HK-2 (cell line): ENCODE data around the gene UTP14A.
"Not testable (repeated sequence)": the region's sequence is repeated elsewhere in the genome, so short reads cannot be mapped to it uniquely, and the experiment has no call there.

Experiments used
- DNase-seq: peaks from one replicate; pipeline ENCODE4 v3.0.0-alpha.2; 2018; ENCODE audit not compliant: unreplicated experiment

UTP14A gene, protein sequence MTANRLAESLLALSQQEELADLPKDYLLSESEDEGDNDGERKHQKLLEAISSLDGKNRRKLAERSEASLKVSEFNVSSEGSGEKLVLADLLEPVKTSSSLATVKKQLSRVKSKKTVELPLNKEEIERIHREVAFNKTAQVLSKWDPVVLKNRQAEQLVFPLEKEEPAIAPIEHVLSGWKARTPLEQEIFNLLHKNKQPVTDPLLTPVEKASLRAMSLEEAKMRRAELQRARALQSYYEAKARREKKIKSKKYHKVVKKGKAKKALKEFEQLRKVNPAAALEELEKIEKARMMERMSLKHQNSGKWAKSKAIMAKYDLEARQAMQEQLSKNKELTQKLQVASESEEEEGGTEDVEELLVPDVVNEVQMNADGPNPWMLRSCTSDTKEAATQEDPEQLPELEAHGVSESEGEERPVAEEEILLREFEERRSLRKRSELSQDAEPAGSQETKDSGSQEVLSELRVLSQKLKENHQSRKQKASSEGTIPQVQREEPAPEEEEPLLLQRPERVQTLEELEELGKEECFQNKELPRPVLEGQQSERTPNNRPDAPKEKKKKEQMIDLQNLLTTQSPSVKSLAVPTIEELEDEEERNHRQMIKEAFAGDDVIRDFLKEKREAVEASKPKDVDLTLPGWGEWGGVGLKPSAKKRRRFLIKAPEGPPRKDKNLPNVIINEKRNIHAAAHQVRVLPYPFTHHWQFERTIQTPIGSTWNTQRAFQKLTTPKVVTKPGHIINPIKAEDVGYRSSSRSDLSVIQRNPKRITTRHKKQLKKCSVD

DNA sequence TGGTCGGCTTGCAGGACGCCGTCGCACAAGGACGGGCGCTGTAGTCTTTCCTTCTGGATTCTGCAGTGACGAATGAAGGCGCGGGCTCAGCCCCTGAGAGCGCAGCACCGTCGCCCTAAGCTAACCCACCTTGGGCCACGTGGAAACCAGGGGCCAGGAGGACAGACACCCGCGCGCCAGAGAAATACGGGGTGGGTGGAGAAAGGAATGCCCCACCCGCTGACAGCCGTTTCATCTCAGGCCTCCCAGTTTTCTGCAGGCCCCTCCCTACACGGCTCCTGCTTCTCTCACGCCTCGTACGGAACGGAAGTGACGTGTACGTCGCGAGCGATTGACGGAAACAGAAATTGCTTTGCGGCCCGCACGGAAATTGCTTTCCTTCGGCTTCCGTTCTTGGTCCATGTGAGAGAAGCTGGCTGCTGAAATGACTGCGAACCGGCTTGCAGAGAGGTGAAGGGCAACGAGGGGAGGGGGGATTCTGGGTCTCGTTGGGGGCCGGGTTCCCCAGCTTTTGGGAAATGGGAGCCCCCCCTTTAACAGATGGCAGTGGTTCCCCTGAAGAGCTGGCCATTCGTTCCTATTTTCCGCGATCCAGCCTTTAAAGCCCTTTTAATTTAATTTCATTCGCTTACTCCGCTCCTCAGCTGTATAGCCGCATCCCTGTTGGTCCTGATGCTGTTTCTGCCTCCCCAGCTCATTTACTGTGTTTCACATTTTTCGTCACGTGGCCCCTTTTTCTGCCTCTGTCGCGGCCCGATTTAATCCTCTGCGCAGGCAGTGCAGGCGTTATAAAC lies at the start of gene UTP14A:
UTP14A (plus strand) TSS at position 378 of the 794 bp plus-strand sequence; CDS start at position 425, 47 bp downstream.
- peak; percentile 88 for DNase-seq

DNA sequence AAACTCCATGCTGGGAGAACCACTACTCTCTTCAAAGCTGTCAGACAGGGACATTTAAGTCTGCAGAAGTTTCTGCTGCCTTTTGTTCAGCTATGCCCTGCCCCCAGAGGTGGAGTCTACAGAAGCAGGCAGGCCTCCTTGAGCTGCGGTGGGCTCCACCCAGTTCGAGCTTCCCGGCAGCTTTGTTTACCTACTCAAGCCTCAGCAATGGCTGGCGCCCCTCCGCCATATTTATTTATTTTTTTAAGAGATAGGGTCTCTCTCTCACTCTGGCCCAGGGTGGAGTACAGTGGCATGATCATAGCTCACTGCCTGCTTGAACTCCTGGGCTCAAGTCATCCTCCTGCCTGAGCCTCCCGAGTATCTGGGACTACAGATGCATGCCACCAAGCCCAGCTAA lies 46.8 kb upstream of the UTP14A start:
- DNase-seq, result not testable (repeated sequence)

DNA sequence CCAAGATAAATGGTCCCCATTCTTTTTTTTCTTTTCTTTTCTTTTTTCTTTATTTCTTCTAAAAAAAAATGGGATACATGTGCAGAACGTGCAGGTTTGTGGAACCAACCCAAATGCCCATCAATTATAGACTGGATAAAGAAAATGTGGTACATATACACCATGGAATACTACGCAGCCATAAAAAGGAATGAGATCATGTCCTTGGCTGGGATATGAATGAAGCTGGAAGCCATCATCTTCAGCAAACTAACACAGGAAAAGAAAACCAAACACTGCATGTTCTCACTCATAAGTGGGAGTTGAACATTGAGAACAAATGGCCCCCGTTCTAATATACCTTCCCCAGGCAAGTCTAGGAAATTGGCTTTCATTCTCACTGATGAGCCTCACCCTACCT lies 39.6 kb upstream of the UTP14A start:
- DNase-seq, result not testable (repeated sequence)

DNA sequence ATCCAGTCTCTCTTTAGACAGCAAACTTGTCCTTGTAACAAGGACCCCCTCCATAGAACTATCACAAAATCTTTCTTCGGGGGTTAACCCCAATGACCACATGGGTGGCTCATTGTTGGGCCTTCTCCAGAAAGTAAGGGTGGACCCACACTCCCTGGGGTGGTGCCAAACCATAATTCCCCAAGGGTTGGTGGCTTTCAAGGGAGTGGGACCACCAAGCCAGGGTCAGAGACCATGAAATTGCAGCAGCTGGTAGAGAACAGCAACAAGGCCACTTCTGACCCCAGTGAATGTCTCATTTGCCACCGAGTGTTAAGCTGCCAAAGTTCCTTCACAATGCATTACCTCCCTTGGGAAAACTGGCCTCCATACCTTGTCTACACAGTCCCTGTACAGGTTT lies 33.4 kb upstream of the UTP14A start:
- no peak for DNase-seq

DNA sequence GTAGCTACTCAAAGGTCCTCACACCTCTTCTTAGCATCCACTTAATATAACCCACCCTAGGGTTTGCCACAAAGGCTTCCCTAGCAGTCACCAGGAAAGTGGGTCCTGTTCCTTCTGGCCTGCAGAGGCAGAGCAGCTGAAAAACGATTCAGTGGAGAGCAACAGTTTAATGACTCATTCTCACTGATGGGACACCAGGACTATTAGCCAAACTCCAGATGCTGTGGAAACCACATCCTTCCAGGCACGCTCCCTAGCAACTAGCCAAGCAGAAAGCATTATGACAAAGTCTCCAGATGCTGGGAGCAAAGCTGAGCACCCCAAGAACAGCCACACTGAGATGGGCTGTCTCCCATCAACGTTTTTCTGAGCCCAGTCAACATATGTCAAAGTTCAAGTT lies 30.3 kb upstream of the UTP14A start:
- peak; percentile 3 for DNase-seq

DNA sequence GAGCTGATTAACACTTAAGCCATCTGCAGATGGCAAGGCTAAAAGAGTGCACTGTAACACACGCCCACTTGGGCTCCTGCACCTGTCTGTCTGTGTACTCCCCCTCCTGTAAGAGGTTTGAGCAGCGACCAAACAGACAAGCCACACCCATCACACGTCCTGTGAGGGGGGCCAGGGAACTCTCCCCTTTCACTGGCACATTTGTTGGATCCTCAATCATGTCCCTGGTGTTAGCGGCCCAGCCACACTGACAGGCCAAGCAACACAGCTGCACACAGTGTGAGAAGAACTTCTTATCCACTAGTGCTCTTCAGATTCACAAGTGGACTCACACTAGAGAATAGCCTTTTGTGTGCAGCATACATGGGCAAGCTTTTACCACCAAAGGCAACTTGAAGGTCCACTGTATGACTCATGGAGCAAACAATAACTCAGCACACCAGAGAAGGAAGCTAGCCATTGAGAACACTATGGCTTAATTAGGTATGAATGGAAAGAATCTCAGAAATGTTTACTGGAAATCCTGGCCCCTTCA lies 29.1 kb upstream of the UTP14A start:
- no peak for DNase-seq

DNA sequence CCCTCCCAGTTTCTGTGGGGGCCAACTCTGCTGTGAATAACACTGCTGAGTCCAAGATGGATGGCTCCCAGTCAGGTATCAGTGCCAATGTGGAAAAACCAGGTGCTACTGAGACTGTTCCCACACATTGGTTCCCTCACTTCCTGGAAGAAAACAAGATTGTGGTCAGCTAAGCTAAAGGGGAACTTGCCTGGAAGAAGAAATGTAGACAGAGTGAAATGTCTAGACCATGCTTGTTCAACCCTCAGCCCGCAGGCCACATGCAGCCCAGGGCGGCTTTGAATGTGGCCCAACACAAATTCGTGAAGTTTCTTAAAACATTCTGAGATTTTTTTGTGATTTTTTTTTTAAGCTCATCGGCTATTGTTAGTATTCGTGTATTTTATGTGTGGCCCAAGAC lies 28.6 kb upstream of the UTP14A start:
- peak; percentile 0 for DNase-seq

DNA sequence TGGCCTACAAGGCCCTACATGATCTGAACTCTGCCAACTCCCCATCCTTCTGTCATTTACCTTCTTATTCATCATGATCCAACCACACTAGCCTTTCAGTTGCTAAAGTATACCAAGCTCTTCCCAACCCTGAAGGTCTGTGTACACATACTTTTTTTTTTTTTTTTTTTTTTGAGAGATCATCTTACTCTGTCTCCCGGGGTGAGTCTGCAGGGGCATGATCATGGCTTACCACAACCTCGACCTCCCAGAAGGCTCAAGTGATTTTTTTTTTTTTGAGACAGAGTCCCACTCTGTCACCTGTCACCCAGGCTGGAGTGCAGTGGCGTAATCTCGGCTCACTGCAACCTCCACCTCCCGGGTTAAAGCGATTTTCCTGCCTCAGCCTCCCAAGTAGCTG lies 5.9 kb upstream of the UTP14A start:
- DNase-seq, result no peak

DNA sequence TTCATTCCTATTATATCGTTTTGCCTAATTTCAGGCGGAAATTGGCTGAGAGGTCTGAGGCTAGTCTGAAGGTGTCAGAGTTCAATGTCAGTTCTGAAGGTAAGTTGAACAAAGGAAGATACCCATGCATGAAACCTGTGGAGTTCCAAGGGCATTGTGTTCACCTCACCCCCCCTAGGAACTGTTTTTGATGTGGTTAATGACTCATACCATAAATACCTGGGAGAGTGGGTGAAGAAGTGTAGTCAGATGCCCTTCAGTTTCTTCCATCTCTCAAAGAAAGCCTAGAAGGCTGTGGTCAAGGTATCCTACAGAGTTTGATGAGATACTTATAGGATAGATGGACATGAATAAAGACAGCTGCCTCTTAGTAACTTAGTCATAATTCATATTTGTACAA lies 2.7 kb downstream of the UTP14A start:
- DNase-seq, result no peak

DNA sequence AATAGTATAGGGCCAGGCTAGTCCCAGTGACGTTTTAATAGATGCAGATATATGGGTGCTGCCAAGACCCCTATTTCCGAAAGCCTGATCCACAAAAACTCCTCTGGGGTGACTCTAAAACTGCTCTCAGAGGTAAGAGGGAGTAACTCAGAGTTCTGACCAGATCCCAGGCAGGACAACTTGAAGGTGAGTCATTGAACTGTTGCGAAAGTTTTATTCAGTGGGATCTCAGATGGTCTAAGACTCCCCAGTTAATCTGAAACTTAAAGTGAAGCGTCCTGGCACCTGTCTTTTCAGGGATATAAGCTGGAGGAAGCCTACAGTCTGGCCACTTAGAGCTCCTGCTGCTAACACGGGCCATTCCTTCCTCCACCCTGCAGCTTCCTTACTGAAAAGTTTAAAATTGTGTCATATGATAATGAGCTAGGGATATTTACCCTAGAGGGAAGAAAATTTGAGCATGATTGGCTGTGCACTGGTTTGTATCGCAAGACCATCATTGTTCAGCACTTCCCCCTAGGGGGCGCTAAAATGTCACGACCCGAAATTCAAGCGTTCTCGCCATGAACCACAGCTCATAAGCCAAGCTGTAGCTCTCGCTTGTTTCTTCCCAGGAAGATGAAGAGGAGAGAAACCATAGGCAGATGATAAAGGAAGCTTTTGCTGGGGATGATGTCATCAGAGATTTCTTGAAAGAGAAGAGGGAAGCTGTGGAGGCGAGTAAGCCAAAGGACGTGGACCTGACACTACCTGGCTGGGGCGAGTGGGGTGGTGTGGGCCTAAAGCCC lies 19.5 kb downstream of the UTP14A start:
- peak; percentile 57 for DNase-seq

DNA sequence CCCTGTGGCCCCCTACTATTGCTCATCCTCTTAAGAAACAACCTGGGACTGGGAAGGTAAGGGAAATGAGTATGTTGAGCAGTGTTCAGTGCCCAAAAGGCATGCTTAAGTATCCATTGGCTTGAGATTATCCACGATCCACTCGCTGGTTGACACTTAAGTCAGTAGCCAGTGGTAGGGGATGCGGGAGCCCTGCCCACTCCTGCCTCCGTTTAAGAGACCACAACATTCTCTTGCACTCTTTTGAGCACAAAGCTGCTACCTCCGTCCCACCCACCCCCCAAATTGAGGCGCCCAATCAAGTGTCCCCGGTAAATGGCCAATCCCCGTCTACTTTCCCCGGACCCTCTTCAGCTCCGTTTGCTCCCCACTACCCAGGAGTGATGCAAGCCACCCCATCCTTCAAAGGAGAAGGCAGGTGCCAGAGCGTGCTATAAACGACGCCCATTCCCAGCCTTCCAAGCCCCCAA lies 25.0 kb downstream of the UTP14A start:
- DNase-seq, result no peak

DNA sequence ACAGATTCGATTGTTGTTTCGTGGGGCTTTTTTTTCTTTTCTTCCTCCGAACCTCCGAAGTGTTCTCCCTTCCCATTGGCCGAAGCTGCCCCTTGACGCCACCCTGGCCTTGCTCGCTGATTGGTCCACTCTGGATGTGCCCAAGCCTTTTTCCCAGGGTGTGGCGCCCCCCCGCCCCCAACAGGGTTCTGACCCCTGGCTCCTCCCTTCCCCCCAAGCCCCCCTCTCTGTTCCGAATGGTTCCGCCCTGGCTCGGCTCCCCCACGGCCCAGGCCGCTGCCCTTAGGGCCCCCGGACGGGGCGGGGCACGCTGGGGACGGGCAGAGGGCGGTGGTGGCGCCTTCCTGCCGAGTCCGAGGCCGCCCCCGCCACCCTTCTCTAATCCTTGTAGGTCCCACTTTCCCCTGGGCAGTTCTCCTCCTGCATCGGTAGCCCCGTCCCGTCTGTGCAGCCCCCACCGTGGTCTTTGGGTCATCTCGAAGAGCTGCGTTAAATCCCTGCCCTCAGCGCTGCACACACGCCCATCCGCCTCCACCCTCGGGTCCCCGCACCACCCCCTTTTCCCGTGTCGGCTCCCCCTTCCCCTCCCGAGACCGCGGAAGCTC lies 25.5 kb downstream of the UTP14A start:
- DNase-seq, result peak; percentile 39

DNA sequence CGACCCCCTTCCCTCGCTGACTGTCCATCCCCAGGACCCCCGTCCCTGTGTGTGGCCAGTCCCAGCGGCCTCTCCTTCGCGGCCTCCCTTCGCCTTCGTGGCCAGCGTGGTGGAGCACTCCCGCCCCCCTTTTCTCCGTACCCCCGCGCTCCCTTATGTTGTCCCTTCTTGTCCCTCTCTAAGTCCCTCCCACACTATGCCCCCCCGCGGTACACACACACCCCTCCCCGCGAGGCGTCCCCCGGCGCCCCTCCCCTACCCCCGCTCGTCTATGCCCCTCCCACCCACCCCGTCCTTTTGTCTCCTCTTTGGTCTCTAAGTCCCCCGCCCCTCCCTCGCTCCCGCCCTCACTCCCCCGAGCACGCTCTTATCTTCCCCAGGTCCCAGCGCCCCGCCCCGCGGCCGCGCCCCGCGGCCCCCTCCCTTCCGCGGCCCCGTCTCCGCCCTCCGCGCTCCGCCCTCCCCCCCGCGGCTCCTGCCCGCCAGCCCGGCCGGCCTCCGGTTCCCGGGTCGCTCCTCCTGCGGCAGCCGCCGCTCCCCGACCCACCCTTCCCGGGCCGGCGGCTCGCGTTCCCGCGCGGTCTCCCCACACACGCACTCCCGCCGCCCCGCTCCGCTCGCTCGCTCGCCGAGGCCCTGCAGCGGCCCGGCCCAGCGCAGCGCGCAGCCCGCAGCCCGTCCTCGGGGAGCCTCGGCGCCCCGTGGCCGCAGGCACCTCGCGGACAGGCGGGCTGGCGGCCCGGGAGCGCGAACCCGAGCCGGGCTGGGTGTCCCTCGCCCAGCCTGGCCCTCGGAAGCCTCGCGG lies 26.3 kb downstream of the UTP14A start:
- DNase-seq, result peak; percentile 77

DNA sequence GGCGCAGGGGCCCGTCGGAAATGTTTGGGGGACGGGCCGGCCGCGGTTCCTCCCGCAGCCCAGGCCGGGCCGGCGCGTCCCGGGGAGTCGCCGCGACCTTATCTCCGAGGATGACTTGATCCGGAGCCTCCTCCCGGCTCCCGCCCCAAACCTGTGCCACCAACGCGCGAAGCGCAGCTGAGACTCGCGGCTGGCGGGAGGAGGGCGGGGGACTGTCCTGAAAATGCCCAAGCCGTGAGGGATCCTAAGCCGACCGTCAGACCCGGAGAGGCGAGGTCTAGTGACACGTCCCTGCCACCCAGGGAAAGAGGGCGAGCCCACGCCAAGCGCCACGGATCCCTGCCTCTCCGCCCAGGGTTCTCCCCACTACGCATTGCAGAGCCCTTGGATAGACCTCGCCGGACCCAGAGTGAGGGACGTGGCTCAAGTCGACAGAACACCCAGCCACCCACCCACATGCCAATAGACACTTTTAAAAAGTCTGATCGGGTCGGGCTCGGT lies 26.9 kb downstream of the UTP14A start:
- peak; percentile 37 for DNase-seq

DNA sequence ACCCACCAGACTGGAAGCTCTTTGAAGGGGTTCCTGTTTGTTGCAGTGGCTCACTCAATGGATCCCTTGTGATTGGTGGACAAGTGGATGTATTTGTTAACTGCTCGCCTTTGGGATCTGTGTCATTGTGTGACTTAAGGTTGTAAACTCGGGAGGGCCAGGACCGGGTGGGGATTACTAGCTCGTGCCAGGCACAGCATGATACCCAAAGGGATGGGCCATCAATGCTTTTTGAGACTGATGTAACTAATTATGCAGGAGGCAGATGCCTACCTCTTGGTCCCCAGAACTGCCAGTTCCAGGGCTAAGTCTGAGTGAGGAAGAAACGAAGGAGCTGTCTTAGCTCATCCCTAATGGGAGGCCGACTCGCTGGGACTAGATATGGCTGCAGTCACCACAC lies 27.7 kb downstream of the UTP14A start:
- no peak for DNase-seq

DNA sequence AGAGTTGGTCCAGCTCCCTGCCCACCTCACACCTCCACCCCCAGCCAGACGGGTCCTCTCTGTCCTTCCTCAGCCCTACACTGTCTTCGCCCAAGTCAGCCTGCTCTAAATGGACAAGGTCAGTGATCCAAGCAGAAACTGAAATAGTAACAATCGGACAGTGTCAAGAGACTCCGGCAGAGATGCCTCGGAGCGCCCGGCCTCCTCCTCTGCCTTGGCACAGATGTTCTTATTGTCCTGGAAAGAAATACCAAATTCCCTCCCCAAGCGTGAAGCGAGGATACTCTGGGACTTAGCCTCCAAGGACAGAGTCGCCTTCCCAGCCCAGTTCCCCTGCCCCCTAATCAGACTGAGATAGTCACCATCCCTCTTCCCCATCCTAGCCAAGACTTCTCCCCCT lies 28.5 kb downstream of the UTP14A start:
- no peak for DNase-seq

DNA sequence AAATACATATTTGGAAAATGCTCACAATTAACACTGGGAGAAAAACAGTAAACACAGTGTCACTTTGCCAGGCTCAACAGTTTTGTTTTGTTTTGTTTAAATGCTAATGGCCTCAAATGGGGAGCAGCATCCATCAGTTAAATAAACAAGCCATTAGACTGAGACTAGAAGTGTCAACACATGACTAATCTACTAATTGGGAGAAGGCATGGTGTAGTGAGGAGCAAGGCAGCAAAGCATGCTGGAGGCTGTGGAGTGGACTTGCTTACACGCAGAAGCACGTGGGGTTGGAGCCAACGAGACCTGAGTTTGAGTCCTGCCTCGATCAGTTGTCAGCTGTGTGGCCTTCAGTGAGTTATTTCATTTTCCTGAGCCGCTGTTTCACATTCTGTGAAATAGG lies 29.0 kb downstream of the UTP14A start:
- DNase-seq, result no peak

DNA sequence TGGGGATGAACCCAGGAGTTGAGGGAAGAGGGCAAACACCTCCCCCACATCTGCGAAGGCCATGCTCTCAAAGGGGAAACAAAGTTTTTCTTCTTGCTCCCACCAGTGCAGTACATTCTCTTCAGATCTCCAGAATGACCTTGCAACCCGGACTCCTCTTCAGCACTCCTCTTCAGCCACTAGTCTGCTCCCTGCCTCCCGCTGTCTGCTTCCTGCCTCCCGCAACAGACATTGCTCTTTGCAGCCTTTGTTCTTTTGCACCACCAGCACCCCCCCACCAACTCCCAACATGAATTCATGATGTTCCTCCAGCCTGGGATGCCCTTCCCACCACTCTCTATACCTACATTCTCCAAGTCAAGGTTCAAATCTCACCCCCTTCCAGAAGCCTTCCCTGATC lies 32.1 kb downstream of the UTP14A start:
- DNase-seq, result no peak

DNA sequence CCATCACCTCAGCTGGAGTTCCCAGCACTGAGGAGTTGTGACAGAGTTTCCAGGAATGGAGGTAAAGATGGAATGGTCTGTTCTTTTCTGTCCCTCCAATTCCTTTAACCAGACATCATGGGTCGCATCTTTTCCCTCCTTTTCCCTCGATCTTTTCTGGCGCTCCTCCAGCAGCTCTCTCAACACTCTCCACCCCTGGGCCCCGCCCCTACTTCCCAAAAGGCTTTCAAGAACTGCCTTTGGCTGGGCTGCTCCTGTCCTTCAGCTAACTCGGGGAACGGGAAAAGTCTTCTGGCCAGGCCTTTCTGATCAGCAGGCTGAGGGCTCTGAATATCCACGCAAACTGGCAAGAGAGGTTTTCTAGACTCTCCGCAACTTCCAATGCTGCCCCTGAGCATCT lies 34.0 kb downstream of the UTP14A start:
- no peak for DNase-seq

DNA sequence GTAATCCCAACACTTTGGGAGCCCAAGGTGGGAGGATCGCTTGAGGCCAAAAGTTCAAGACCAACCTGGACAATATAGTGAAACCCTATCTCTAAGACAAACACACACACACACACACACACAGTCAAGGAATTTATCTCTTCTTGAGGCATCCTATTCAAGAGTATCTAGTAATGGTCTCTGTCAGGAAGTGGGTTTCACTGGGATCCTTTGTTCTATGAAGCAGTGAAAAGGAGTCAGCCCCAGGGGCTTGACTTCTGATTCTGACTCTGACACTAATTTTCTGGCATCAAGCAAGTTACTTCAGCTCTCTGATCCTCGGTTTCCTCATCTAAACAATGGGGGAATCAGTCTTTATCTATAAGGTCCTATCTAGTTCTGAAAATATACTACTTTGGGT lies 34.8 kb downstream of the UTP14A start:
- no peak for DNase-seq
